Caco-2 (cell line): ENCODE data around the gene CHCHD6. TPM values are rescaled to one million over a fixed set of nuclear protein-coding genes. Genes with fewer than 3 reads are reported as not detected.

ENCODE experiments used
- BruUV-seq: library from RNA; stranded (reverse); fragments of 400-500 nt; replicated peaks from 2 replicates; lab custom pipeline; 2021; lab: Mats Ljungman, UMichigan
- CTCF ChIA-PET: fragments of 300-600 bp; sonication (Branson Sonifier 250); formaldehyde crosslinking; loops from one replicate; lab custom pipeline; 2022; ENCODE audit warnings: antibody characterized with exemption; lab: Charles Lee
- POLR2A ChIA-PET: fragments of 300-600 bp; sonication (Branson Sonifier 250); formaldehyde crosslinking; loops from one replicate; lab custom pipeline; 2022; ENCODE audit warnings: antibody characterized with exemption; lab: Charles Lee
- DNase-seq, 2 experiments: peaks; one replicate each; pipeline versions ENCODE4 v3.0.0 to v3.0.0-alpha.2; 2020 to 2022
- H3K27me3 ChIP-seq: replicated peaks from 2 replicates; pipeline ENCODE4 v1.6.0; 2011; ENCODE audit warnings: low read length; ENCODE audit not compliant: control insufficient read depth, insufficient read depth
- H3K36me3 ChIP-seq: 2 replicates; pipeline ENCODE4 v1.5.1; 2011; ENCODE audit warnings: low read length; ENCODE audit not compliant: control insufficient read depth, insufficient read depth
- H3K4me1 ChIP-seq: fragments of 250-450 bp; sonication (Bioruptor Pico); 2 replicates; pipeline ENCODE4 v1.5.1; 2020; ENCODE audit warnings: mild to moderate bottlenecking
- H3K4me3 ChIP-seq: 2 replicates; pipeline ENCODE4 v1.5.1; 2011; ENCODE audit warnings: low read depth, mild to moderate bottlenecking, control low read depth, low read length
- H3K9me3 ChIP-seq: fragments of 250-450 bp; sonication (Bioruptor Pico); 2 replicates; pipeline ENCODE4 v1.5.1; 2020; ENCODE audit warnings: mild to moderate bottlenecking, moderate library complexity
- H3K27ac Mint-ChIP-seq: one replicate; pipeline ENCODE4 v1.8.0; 2022; ENCODE audit warnings: mixed read lengths; ENCODE audit not compliant: unreplicated experiment
- H3K27me3 Mint-ChIP-seq: one replicate; pipeline ENCODE4 v1.8.0; 2022; ENCODE audit warnings: mixed read lengths; ENCODE audit not compliant: insufficient read depth, unreplicated experiment
- H3K36me3 Mint-ChIP-seq: one replicate; pipeline ENCODE4 v1.8.0; 2022; ENCODE audit warnings: mild to moderate bottlenecking, mixed read lengths; ENCODE audit not compliant: insufficient read depth, unreplicated experiment
- H3K4me1 Mint-ChIP-seq: one replicate; pipeline ENCODE4 v1.8.0; 2022; ENCODE audit warnings: low read depth, mixed read lengths; ENCODE audit not compliant: unreplicated experiment
- H3K4me3 Mint-ChIP-seq: one replicate; pipeline ENCODE4 v1.8.0; 2022; ENCODE audit warnings: mild to moderate bottlenecking, moderate library complexity, mixed read lengths; ENCODE audit not compliant: unreplicated experiment
- H3K9me3 Mint-ChIP-seq: one replicate; pipeline ENCODE4 v1.8.0; 2022; ENCODE audit warnings: mixed read lengths; ENCODE audit not compliant: unreplicated experiment
- CTCF ChIP-seq, 2 experiments: fragments of 200-600 bp in 1 of 2; IDR thresholded peaks; 1 replicate in 1 of 2; 2 replicates in 1 of 2; pipeline versions ENCODE4 v1.5.1 to v1.8.0; 2011 to 2022; ENCODE audit warnings: antibody characterized with exemption in 1 of 2, control low read depth in 1 of 2, inconsistent platforms in 1 of 2, low read depth in 1 of 2, low read length in 1 of 2, mild to moderate bottlenecking in 1 of 2, moderate library complexity in 1 of 2; ENCODE audit not compliant: insufficient read depth in 1 of 2, severe bottlenecking in 1 of 2, unreplicated experiment in 1 of 2
- intact Hi-C: fragments of 100-400 bp; cut with micrococcal nuclease; formaldehyde crosslinking; loops from one replicate; pipeline ENCODE4 v1.10.0; 2022; ENCODE audit not compliant: unreplicated experiment
- total RNA-seq: library from RNA; stranded (reverse); gene quantifications from 2 replicates; pipeline ENCODE4 v1.2.3, GENCODE V29; 2022

The CHCHD6 gene
- total RNA-seq, 1 experiment from 2014 or later = 49.5 TPM

GRCh38 chr3:126935756-126936509 is 231.9 kb downstream of the CHCHD6 start:
- POLR2A ChIA-PET = no interaction called here
- Mint-ChIP-seq H3K36me3 (no peaks in the 10 kb centered on the region), H3K27ac (no peak overlapping the region), H3K9me3 (no peaks in the 10 kb centered on the region), H3K4me1 (peaks cover 31% of the 10 kb centered on the region), H3K27me3 (no peaks in the 10 kb centered on the region), H3K4me3 (no peak overlapping the region)
- Histone ChIP-seq H3K4me3 (no peak overlapping the region), H3K27me3 (no peaks in the 10 kb centered on the region), H3K4me1 (peaks cover 30% of the 10 kb centered on the region), H3K9me3 (no peaks in the 10 kb centered on the region), H3K36me3 (no peaks in the 10 kb centered on the region)
- no TSS peak for BruUV-seq
- TF ChIP-seq CTCF (IDR thresholded peaks at IDR 0.05; ENCODE audit: insufficient read depth in 1 of 2, low read depth in 1 of 2, low read length in 1 of 2, severe bottlenecking in 1 of 2, unreplicated experiment in 1 of 2) = no peak
- intact Hi-C loops = no loop called here
- DNase-seq = no peak
- CTCF ChIA-PET = no interaction called here

GRCh38 chr3:126936853-126937425 is 232.9 kb downstream of the CHCHD6 start:
- CTCF ChIA-PET = no interaction called here
- TF ChIP-seq CTCF (IDR thresholded peaks at IDR 0.05; ENCODE audit: insufficient read depth in 1 of 2, low read depth in 1 of 2, low read length in 1 of 2, severe bottlenecking in 1 of 2, unreplicated experiment in 1 of 2) = no peak
- POLR2A ChIA-PET = no interaction called here
- H3K4me3 ChIP-seq = no peak overlapping the region
- Mint-ChIP-seq H3K27ac (peak overlapping the region; percentile 58), H3K4me3 (no peak overlapping the region), H3K27me3 (no peaks in the 10 kb centered on the region), H3K36me3 (peaks cover 6% of the 10 kb centered on the region), H3K9me3 (no peaks in the 10 kb centered on the region), H3K4me1 (peaks cover 26% of the 10 kb centered on the region)
- peaks cover 24% of the 10 kb centered on the region for H3K4me1 ChIP-seq
- no peaks in the 10 kb centered on the region for H3K36me3 ChIP-seq
- no peaks in the 10 kb centered on the region for H3K27me3 ChIP-seq
- no TSS peak for BruUV-seq
- H3K9me3 ChIP-seq = no peaks in the 10 kb centered on the region
- DNase-seq = no peak
- intact Hi-C loops = no loop called here

GRCh38 chr3:126937533-126937932 is 233.5 kb downstream of the CHCHD6 start:
- H3K4me3 Mint-ChIP-seq = no peak overlapping the region
- Histone ChIP-seq H3K36me3 (no peaks in the 10 kb centered on the region), H3K4me1 (peaks cover 18% of the 10 kb centered on the region), H3K9me3 (no peaks in the 10 kb centered on the region), H3K4me3 (no peak overlapping the region), H3K27me3 (no peaks in the 10 kb centered on the region)
- H3K27ac Mint-ChIP-seq = peak overlapping the region; percentile 58
- H3K27me3 Mint-ChIP-seq = no peaks in the 10 kb centered on the region
- ChIA-PET CTCF (no interaction called here), POLR2A (no interaction called here)
- no peak for TF ChIP-seq CTCF (IDR thresholded peaks at IDR 0.05; ENCODE audit: insufficient read depth in 1 of 2, low read depth in 1 of 2, low read length in 1 of 2, severe bottlenecking in 1 of 2, unreplicated experiment in 1 of 2)
- intact Hi-C loops = no loop called here
- peaks cover 6% of the 10 kb centered on the region for H3K36me3 Mint-ChIP-seq
- H3K9me3 Mint-ChIP-seq = no peaks in the 10 kb centered on the region
- peaks cover 22% of the 10 kb centered on the region for H3K4me1 Mint-ChIP-seq
- no TSS peak for BruUV-seq
- DNase-seq = no peak
